DND-41 (cell line): Measurements from ENCODE around the gene KIF25.

Source experiments
- CTCF ChIP-seq: IDR thresholded peaks from 2 replicates; pipeline ENCODE4 v1.5.1; 2012; ENCODE audit warnings: borderline replicate concordance, low read length, moderate library complexity, mild to moderate bottlenecking; ENCODE audit not compliant: poor library complexity, severe bottlenecking; ENCODE audit errors: extremely low read depth
- EZH2 ChIP-seq: IDR thresholded peaks from 3 replicates; pipeline ENCODE4 v1.6.1; 2012; ENCODE audit warnings: borderline replicate concordance, low read depth, mild to moderate bottlenecking, moderate library complexity, low read length, inconsistent platforms; ENCODE audit not compliant: severe bottlenecking

DNA sequence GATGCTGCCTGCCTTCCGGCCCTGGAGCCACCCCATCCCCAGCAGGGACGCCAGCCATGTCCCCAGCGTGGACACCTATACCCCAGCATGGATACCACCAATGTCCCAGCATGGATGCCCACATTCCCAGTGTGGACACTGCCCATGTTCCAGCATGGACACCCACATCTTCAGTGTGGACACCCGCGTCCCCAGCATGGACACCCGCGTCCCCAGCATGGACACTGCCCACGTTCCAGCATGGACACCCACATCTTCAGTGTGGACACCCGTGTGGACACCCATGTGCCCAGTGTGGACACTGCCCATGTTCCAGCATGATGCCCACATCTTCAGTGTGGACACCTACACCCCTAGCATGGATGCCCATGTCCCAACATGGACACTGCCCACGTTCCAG lies 88.6 kb downstream of the KIF25 start:
- TF ChIP-seq CTCF (no peak), EZH2 (no peak)
